SKM-1 (cell line): ENCODE data around the gene SKIC2.
"Not testable (repeated sequence)": the region's sequence is repeated elsewhere in the genome, so short reads cannot be mapped to it uniquely, and the experiment has no call there.

Source experiments
- DNase-seq: peaks from one replicate; lab custom pipeline; 2025; ENCODE audit not compliant: unreplicated experiment; lab: John Stamatoyannopoulos, UW

Gene SKIC2

DNA sequence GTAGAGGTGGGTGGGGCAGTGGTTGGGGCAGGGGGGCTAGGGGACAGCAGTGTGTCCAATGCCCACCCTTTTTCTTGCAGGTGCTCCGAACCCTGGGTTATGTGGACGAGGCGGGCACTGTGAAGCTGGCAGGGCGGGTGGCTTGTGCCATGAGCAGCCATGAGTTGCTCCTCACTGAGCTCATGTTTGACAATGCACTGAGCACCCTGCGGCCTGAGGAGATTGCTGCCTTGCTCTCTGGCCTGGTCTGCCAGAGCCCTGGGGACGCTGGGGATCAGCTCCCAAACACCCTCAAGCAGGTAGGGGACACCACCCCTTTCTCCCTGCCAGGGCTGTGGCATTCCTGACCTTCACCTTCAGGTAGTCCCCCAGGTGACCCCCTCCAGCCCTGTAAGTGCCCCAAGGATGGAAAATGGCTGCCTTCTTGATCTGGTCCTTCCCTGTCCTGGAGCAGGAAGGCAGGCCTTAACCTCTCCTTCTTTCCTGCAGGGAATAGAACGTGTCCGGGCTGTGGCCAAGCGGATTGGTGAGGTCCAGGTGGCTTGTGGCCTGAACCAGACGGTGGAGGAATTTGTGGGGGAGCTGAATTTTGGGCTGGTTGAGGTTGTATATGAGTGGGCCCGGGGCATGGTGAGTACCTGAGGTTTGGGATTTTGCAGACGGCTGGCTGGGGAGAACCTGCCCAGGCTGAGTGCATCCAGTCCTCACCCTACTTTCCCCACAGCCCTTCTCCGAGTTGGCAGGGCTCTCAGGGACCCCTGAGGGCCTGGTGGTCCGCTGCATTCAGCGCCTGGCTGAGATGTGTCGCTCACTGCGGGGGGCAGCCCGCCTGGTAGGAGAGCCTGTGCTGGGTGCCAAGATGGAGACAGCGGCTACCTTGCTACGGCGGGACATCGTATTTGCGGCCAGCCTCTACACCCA, 10.1 kb downstream of the SKIC2 start:
- DNase-seq, result no peak

DNA sequence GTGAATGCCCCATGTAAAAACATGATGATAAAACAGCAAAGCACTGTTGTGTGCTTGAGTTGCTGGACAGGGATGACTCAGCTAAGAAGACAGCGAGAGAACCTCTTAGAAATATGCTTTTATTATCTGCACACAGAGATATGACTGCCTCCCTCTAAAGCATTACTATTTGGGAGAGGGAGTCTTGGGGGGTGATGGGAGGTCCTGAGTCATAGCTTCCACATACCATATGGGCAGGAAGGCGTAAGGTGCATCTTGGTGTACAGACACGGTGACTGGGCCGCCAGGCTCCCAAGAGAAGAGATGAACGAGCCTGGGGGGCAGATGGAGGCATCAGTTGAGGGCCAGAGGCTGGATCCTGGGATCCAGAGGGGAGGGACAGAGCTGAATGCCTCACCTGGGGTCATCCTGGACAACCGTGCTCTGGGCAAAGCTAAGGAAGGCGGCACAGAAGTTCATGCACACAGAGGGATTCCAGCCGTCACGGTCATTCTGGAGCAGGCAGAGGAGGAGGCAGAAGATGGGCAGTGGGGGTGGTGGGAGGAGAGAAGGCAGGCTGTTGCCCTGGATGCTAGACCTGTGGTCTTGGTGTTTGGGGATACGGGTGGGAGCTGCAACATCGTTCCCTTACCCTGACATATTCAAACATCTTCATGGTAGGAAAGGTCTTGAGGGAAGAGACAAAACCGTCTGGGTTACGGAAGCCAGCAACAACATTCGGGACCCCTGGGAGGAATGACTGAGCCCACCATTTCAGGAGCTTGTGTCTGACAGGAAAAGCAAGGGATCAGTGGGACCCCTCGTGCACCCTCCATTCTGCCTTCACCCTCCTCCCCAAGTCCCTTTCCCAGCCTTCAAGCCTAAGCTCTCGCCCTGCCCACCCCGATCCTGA, 11.0 kb downstream of the SKIC2 start:
- no peak for DNase-seq

DNA sequence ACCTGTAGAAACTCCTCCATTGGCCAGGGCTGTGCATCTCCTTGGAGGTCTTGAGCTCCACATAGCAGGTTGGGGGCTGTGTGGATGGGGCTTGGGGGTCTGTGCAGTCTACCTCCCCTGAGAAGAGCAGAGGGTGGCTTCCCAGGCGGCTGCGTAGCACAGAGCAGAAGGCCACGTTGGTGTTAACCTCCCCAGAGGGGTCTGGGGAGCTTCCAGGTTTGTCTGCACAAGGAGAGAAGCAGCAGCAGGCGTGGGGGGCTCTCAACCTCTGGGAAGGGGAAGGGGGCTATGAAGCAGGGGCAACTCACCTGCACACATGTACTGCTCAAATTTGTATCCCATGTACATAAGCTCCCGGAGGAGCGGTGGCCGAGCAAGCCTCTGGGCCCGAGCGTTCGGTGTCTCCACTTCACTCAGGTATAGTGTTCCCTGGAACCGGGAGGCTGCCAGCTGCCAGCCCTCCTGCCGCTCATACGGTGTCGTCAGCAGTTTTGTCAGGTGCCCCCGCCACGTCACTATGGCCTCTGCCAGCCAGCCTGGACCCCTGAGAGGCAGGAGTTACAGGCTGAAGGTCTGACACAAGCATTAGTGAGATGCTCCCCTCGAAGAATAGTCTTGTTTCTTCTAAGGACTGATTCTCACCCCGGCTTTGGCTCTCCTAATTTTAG, 11.8 kb downstream of the SKIC2 start:
- DNase-seq, result no peak

DNA sequence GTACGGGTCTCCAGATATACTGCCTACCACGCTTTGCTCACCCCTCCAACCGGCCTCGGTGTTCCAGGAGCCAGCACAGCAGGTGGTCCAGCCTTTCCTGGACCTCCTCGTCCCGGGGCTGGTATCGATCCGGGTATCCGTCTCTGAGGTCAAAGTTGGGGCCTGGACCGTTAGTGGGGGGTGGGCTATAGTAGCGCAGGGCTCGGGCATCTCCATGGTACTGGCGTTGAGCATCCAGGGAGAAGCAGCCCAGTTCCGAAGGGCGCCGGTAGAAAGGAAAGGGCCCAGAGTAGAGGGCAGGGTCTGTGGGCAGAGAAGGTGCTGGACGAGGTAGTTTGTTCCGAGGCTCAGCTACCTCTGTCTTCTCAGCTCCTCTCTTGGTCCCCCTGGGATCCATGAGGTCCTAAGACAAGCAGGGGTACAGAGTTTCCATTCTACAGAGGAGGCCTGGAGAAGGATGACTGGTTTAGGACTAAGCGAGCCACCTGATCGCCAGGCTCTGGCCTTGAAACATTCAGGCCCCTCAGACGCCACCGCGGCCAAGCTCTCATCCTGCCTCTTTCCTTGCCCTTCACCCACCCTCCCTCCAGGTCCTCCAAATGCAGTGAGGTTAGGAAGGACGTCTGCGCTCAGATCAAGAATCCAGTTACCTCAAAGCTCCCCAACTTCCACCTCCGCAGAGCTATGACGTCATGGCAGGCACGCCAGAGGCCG, 12.5 kb downstream of the SKIC2 start:
- no peak for DNase-seq

- DNase-seq, result peak; percentile 98
Observed at GRCh38 chr6:31971993-31972708, 13.2 kb downstream of the SKIC2 start, which contains the start of gene DXO. TSS of gene DXO (minus strand) at chr6:31972138. CDS start at chr6:31971675, 463 bp downstream.

- no peak for DNase-seq
Observed at GRCh38 chr6:31972709-31973350, 13.9 kb downstream of the SKIC2 start.

- not testable (repeated sequence) for DNase-seq
Observed at GRCh38 chr6:31976065-31976464, 17.1 kb downstream of the SKIC2 start.

GRCh38 chr6:31977816-31978431, 18.9 kb downstream of the SKIC2 start:
- DNase-seq, result no peak

DNA sequence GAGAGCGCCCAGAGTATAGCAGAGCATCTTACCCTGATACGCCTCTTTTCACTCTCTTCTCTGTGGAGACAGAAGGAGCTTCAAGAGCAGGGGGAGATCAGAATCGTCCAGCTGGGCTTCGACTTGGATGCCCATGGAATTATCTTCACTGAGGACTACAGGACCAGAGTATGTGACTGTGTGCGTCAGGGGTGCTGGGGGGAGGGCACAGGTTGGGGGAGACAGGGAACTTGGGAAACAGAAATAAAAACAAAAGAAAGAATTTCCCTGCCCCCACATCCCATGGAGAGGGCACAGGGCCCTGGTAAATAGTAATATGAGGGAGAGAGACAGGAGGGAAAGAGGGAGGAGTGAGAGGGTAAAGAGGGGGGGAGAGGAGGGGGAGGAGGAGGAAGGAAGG, 19.9 kb downstream of the SKIC2 start:
- no peak for DNase-seq

- no peak for DNase-seq
Observed at GRCh38 chr6:31979238-31979898, 20.4 kb downstream of the SKIC2 start.

- DNase-seq, result not testable (repeated sequence)
Observed at GRCh38 chr6:31980195-31980876, 21.4 kb downstream of the SKIC2 start.

- DNase-seq, result not testable (repeated sequence)
Observed at GRCh38 chr6:31980998-31981397, 22.0 kb downstream of the SKIC2 start.

DNA sequence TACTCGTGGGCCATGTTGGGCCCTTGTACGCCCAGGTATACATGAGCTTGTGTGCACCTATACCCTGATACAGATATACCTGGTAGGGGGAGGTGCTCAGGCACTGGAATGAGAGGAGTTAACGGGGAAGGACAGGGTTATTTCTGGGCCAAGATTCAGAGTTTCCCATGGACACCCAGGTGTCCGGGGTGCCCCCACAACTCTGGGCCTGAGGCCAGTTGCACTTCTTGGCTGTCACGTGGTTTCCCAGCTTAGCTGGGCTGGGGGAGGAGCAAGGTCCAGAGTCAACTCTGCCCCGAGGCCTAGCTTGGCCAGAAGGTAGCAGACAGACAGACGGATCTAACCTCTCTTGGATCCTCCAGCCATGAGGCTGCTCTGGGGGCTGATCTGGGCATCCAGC, 22.8 kb downstream of the SKIC2 start, which contains the start of gene C4A:
TSS of gene C4A (plus strand) at position 314 of the 400 bp plus-strand sequence. CDS start at position 365, 51 bp downstream.
- DNase-seq, result not testable (repeated sequence)

DNA sequence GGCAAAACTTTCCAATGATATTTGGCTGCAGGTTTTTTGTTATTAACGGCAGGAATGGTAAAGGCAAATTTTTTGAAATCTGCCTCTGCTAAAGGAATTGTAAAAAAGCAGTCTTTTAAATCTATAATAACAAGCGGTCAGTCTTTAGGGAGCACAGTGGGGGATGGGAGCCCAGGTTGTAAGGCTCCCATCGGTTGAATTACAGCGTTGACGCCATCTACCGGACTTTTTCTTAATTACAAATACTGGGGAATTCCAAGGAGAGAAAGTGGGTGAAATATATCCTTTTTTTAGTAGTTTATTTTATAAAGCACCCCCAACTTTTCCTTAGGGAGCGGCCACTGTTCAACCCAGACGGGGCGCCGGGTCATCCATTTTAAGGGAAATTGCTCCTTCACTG, 30.4 kb downstream of the SKIC2 start:
- DNase-seq, result not testable (repeated sequence)

DNA sequence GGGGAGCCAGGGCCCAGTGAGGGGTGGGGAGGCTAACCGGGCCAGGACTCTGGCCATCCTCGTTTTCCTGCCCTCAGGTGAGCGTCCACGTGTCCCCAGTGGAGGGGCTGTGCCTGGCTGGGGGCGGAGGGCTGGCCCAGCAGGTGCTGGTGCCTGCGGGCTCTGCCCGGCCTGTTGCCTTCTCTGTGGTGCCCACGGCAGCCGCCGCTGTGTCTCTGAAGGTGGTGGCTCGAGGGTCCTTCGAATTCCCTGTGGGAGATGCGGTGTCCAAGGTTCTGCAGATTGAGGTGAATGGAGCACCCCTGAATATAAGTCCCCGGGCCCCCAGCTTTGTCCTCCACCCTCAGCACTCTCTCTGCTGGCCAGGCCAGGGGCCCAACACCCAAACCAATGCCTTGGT, 35.4 kb downstream of the SKIC2 start:
- DNase-seq, result not testable (repeated sequence)

- not testable (repeated sequence) for DNase-seq
Observed at GRCh38 chr6:31996385-31996784, 37.4 kb downstream of the SKIC2 start.

DNA sequence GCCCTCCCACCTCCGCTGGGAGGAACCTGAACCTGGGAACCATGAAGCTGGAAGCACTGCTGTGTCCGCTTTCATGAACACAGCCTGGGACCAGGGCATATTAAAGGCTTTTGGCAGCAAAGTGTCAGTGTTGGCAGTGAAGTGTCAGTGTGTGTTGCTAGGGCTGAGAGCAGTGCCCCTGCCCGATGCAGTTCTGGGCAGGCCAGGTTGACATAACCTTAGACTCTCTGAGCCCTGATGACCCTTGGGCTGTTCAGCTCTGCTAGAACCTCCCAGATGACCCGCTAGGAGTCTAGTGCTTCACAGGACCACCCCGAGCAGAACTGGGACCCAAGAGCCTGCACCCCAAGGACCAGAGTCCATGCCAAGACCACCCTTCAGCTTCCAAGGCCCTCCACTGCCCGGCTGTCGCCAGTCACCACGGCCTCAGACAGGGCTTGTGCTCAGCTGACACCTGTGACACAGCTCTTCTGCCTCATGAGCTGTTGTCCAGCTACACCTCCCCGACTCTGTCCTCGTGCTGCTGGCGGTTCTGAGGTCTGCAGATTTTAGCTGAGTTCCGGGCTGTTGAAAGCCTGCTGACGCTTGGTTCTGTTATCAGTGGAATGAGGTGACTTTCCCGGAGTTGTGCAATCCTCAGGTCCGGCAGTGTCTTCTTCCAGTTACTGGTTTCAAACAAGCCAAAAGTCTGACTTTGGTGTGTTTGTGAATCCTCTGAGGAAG, 43.7 kb downstream of the SKIC2 start:
- DNase-seq, result not testable (repeated sequence)
